ENCODE measurements around the gene CLECL1.

CLECL1 gene

GRCh38 chr12:9732921-9733461, at the start of gene CLECL1:
TSS of gene CLECL1 (minus strand) at chr12:9733097.
- DNase-seq, result no peak

GRCh38 chr12:9781360-9781759, 48.5 kb upstream of the CLECL1 start:
- no peak for DNase-seq

GRCh38 chr12:9779209-9779608, 46.3 kb upstream of the CLECL1 start:
- DNase-seq, result no peak

- no peak for DNase-seq
Measured at GRCh38 chr12:9776781-9777180, 43.9 kb upstream of the CLECL1 start.

GRCh38 chr12:9773216-9773877, 40.5 kb upstream of the CLECL1 start:
- DNase-seq, result no peak

GRCh38 chr12:9763025-9763424, 30.1 kb upstream of the CLECL1 start:
- no peak for DNase-seq

GRCh38 chr12:9762369-9762768, 29.5 kb upstream of the CLECL1 start:
- DNase-seq, result no peak

- DNase-seq, result no peak
Measured at GRCh38 chr12:9761419-9761781, 28.5 kb upstream of the CLECL1 start.

- no peak for DNase-seq
Measured at GRCh38 chr12:9760699-9761418, 28.0 kb upstream of the CLECL1 start, which contains the start of gene CD69. TSS of gene CD69 (minus strand) at chr12:9760901. CDS start at chr12:9760820, 81 bp downstream.

GRCh38 chr12:9760120-9760519, 27.2 kb upstream of the CLECL1 start:
- DNase-seq, result no peak

GRCh38 chr12:9759694-9760093, 26.8 kb upstream of the CLECL1 start:
- no peak for DNase-seq

GRCh38 chr12:9758119-9758518, 25.2 kb upstream of the CLECL1 start:
- DNase-seq, result no peak

- no peak for DNase-seq
Measured at GRCh38 chr12:9757433-9758025, 24.6 kb upstream of the CLECL1 start.

GRCh38 chr12:9756706-9757105, 23.8 kb upstream of the CLECL1 start:
- DNase-seq, result no peak

GRCh38 chr12:9756170-9756569, 23.3 kb upstream of the CLECL1 start:
- DNase-seq, result no peak

- no peak for DNase-seq
Measured at GRCh38 chr12:9755567-9755966, 22.7 kb upstream of the CLECL1 start.

GRCh38 chr12:9755035-9755434, 22.1 kb upstream of the CLECL1 start:
- no peak for DNase-seq

GRCh38 chr12:9754099-9754927, 21.4 kb upstream of the CLECL1 start:
- DNase-seq, result no peak

GRCh38 chr12:9753498-9753897, 20.6 kb upstream of the CLECL1 start:
- DNase-seq, result no peak

- no peak for DNase-seq
Measured at GRCh38 chr12:9753073-9753472, 20.2 kb upstream of the CLECL1 start.

GRCh38 chr12:9752145-9752933, 19.4 kb upstream of the CLECL1 start:
- DNase-seq, result no peak

All from NCI-H187 (cell line).